Left renal cortex interstitium (tissue), 4 donors: ENCODE data around the gene ZNF180. TPM values are rescaled to one million over a fixed set of nuclear protein-coding genes. Genes with fewer than 3 reads are reported as not detected.
A peak's percentile ranks its signal among the peaks of the same experiment; 100 is the strongest.
"Not testable (repeated sequence)": the region's sequence is repeated elsewhere in the genome, so short reads cannot be mapped to it uniquely, and the experiment has no call there.

Experiments used
- DNase-seq, 4 donors: peaks; one replicate each; pipeline ENCODE4 v3.0.0-alpha.2; 2013; ENCODE audit warnings: low read depth in 4 of 4, low spot score in 2 of 4, missing footprints in 1 of 4
- polyA plus RNA-seq, 4 donors: library from polyadenylated mRNA; unstranded; fragments of 120-200 nt; gene quantifications; one replicate each; pipeline ENCODE4 v1.2.1, GENCODE V29; 2013; ENCODE audit not compliant: insufficient read length in 4 of 4

The ZNF180 gene
- 10 to 100 TPM; 14.3 to 17.1 (median 16.4) TPM for polyA plus RNA-seq

DNA sequence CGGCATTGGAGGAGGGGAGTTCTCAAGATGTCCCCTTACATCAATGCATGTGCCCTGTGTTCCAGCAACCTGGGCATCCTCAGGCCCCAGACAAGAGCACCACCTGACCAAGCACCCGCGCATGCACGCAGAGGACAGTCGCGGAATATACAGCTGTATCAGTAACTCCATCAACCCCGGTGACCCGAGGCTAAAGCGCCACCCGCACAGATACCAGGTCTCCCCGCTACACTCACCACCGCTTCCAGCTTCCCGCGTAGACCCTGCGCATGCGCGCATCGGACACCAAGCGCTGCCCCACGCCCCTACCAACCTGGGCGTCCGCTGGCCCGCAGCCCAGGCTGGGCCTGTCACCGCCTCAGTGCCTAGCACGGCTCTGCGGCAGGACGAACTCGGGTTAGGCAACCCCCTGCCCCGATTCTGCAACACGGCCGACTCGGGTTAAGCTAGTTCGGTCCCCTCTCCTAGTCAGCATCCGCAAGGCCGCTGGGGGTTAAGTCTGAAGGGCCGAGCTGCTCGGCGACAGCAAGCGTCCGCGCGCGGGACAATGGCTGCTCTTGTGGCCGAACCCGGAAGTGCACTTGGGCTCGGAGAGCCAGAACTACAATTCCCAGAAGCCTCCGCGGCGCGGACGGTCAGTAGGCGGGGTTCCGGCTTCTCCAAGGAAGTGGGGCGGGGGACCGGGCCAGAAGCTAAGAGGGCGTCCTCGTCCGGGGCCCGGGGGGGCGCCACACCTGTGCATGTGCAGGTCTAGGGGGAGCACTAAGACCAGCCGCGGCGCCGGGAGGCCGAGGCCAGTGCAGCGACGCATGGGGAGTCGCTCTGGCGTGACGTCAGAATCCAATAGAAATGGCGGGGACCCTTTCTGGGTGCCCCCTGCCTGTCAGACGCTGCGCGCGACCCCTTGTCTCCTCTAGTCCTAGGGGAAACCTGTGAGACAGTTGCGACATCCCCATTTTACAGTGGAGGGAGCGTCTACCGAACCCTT is at the start of gene ZNF180:
Gene ZNF180 (minus strand): TSS at position 561 of the 988 bp plus-strand sequence. CDS start 3,188 bp downstream, outside the sequence.
- DNase-seq, result peak; percentile 93 to 96 (median 95)

- no peak for DNase-seq
These were observed 49.2 kb upstream of the ZNF180 start for GRCh38 chr19:44549507-44549906.

DNA sequence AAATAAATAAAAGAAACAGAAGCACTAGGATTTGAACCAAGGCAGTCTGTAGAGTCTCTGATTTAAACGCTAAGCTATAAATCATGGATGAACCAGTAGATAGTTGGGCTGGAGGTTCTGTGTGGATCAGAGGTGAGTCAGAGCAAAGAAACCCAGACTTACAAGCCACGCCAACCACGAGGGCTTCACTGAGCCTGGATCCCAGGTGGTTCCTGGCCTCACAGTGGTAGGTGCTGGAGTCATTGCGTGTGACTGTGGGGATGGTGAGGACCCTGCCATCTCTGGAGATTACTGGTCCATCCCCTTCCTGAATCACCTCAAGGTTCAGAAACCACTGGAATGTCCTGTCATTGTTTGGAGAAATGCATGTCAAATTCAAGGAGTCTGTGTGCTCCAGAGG is 48.4 kb upstream of the ZNF180 start:
- no peak for DNase-seq

DNA sequence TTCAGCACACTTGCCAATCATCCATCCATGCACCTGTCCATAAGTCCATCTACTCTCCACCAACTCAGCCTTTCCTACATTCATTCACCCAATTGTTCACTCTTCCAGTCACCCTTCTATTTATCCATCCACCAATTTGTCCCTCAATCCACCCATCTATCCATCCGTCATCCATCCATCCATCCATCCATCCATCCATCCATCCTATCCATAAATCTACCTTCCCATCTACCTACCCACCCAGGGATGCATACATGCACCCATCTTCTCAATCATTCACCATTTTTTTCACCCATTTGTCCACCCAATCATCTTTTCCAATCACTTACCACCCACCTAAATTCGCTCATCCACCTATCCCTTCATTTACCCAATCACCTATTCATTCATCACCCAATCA is 43.7 kb upstream of the ZNF180 start:
- no peak for DNase-seq

DNA sequence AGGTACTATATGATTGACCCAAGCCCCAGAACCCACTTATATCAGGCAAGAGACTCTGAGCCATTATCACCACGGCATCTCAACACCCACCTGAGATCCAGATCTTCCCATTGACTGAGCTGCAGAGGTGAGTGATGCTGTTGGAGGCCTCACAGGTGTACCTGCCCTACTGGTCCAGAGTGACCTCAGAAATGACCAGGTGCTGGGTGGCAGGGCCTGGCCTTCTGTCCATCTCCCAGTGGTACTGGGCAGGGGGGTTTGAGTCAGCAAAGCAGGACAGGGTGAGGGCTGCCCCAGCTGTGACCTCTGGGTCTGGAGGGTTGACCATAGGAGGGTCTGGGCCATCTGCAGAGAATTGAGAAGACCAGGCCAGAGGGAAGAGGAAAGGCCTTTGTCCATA is 42.3 kb upstream of the ZNF180 start:
- DNase-seq, result no peak

- DNase-seq, result no peak
These were observed 40.4 kb upstream of the ZNF180 start for GRCh38 chr19:44540736-44541135.

GRCh38 chr19:44539991-44540390 is 39.7 kb upstream of the ZNF180 start:
- no peak for DNase-seq

- no peak for DNase-seq
These were observed 39.0 kb upstream of the ZNF180 start for GRCh38 chr19:44539236-44539826.

DNA sequence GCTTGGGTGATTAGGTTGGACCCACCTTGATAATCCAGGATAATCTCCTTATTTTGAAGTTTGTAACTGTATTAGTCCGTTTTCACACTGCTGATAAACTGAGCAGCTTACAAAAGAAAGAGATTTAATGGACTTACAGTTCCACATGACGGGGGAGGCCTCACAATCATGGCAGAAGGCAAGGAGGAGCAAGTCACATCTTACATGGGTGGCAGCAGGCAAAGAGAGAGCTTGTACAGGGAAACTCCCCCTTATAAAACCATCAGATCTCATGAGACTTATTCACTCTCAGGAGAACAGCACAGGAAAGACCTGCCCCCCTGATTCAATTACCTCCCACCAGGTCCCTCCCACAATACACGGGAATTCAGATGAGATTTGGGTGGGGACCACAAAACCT is 35.0 kb upstream of the ZNF180 start:
- not testable (repeated sequence) for DNase-seq

- DNase-seq, result no peak
These were observed 32.5 kb upstream of the ZNF180 start for GRCh38 chr19:44532819-44533218.

- no peak for DNase-seq
These were observed 30.5 kb upstream of the ZNF180 start for GRCh38 chr19:44530777-44531176.

DNA sequence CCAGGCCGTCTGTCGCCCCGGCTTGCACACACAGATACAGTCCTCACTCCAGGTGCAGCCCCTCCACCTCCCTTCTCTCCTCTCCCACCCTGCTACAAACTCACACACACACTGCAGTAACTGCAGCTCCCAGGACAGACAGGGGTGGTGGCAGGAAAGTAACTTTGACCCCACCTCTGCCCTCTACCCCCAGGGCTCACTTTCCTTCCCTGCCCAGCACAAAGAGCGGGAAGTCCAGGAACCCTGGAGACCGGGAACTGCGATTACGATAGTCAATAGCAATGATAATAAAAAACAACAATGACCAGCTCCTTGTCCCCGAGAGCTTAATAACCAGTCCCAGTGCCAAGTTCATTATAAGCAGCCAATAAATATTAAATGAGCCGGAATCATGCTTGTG is 29.2 kb upstream of the ZNF180 start, which contains the start of gene CEACAM20:
Gene CEACAM20 (minus strand): TSS at position 140 of the 400 bp plus-strand sequence. CDS start 166 bp downstream, outside the sequence.
- DNase-seq, result no peak

GRCh38 chr19:44527554-44527953 is 27.2 kb upstream of the ZNF180 start:
- DNase-seq, result no peak

GRCh38 chr19:44525721-44526430 is 25.6 kb upstream of the ZNF180 start:
- DNase-seq, result no peak

DNA sequence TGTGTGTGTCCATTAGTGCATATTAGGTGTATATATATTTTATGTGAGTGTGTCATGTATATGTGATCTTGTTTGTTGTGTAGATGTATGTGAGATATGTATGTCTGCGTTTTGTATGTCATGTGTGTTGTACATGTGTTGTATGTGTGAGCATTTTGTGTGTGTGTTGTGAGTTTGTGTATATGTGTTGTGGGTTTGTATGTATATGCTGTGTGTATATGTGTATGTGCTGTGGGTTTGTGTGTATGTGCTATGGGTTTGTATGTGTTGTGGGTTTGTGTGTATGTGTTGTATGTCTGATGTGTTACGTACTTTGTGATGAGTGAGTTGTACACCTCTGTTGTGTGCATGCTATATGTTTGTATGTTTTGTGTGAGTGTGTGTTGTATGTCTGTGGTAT is 21.0 kb upstream of the ZNF180 start:
- no peak for DNase-seq

GRCh38 chr19:44517146-44517545 is 16.8 kb upstream of the ZNF180 start:
- DNase-seq, result no peak

DNA sequence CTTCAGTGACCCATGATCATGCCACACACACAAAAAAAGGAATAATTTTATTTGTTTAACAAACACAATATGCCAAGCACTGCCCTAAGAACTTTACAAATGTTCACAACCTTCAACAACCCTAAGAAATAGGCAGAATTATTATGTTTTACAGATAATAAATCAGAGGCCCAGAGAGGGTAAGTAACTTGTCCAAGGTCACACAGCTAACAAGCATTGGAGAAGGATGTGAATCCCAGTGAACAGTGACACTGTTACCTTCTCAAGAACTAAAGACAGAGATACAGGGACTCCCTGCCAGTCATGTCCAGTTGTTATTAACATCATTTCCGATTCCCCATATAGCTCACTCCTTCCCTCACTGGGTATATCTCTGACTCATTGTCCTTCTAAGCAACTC is 15.6 kb upstream of the ZNF180 start:
- no peak for DNase-seq

DNA sequence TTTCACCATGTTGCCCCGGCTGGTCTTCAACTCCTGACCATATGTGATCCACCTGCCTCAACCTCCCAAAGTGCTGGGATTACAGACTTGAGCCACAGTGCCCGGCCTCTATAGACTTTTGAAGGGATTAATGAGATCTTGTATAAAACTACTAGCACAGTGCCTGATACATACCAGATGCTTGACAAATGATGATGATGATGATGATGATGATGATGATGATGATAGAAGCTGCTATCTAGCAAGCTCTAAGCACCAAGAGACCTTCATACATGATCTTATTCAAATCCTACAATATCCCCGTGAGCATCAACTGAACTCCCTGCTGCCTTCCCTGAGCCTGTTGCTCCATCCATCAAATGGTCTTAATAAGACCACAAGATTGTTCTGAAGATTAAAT is 14.7 kb upstream of the ZNF180 start:
- DNase-seq, result no peak

DNA sequence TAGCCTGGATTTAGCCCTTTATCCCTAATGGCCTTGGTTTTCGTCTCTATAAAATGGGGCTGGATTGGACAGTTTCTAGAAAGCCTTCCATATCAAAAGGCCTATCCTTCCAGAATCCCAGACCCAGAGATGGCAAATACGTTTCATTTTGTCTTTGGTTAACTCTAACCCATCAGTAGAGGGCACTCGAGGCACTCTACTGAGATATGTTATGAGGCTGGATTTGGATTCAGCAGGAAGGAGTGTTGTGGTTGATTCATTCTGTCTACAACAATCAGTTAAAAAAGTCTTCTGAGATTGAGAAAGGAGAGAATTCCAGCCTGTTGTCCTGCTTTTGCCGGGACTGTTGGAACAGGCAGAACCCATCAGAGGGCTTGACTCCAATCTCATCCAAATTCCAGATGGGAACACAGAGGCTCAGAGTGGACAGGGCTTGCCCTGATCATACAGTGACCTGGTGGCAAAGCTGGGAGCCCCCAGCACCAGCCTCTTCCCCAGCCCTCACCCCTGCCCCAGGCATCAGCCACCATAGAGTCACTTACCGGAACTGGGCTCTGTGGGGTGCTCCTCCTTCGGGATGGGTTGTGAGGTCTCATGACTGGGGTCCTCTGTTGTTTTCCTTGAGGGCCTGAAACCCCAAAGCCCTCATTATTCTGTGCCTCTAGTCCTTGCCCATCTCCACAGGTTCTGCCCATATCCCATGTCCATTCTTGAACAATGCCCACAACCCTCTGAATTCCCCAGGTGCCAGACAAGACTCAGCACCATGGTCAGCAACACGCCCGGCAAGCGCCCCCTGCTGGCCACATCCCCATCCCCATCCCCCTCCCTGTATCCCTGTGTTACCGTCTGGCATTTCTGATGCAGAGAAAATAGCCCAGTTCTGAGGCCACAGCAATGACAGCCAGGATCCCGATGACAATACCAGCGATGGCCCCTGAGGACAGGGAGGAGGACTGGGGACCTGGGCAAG is 12.3 kb upstream of the ZNF180 start:
- DNase-seq, result no peak

DNA sequence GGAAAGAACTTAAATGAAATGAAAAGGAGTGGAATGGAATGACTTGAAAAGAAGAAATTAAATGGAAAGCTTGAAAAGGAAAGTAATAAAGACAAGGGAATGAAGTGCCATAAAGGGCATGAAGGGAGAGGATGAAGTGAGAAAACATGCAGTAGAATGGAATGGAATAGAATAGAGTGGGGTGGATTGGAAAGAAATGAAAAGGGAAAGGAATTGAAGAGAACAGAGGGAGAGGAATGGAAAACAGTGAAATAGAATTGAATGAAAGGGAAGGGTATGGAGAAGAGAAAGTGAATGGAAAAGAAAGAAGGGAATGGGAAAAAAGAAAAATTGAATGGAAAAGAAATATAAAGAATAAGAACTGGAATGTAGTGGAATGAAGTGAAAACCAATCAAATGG is 9.2 kb upstream of the ZNF180 start:
- no peak for DNase-seq
